Esophagus squamous epithelium (tissue), 4 donors: ENCODE measurements around the gene BRD1.

Experiments
- CTCF ChIP-seq, 6 experiments: fragments of 450-650 bp in 4 of 6; fragments of 200-600 bp in 2 of 6; sonication (generic) in 2 of 6; IDR thresholded peaks; one replicate each; pipeline ENCODE4 v1.5.1; 2016 to 2019; ENCODE audit warnings: antibody characterized with exemption in 6 of 6, mild to moderate bottlenecking in 4 of 6, moderate library complexity in 4 of 6
- POLR2A ChIP-seq, 4 donors: fragments of 450-650 bp; IDR thresholded peaks; one replicate each; pipeline ENCODE4 v1.6.1; 2017; ENCODE audit warnings: antibody characterized with exemption in 4 of 4, mild to moderate bottlenecking in 4 of 4, moderate library complexity in 3 of 4

GRCh38 chr22:49800408-49801238 lies 27.1 kb downstream of the BRD1 start:
- TF ChIP-seq CTCF (IDR thresholded peaks at IDR 0.05) (no peak), POLR2A (IDR thresholded peaks at IDR 0.05) (no peak)
